ENCODE measurements around the gene CDH1.

CDH1 gene

GRCh38 chr16:68848786-68849185 is 111.7 kb downstream of the CDH1 start:
- H3K4me3 ChIP-seq (ENCODE audit: low read length) = no peak overlapping the region
- no peaks in the 10 kb centered on the region for H3K36me3 ChIP-seq (ENCODE audit: control insufficient read depth, insufficient read depth, low read length)
- no peaks in the 10 kb centered on the region for H3K9me3 ChIP-seq (ENCODE audit: control insufficient read depth, low read length)
- H3K9ac ChIP-seq (ENCODE audit: low read length) = no peak overlapping the region
- no peaks in the 10 kb centered on the region for H3K27me3 ChIP-seq (ENCODE audit: control insufficient read depth, insufficient read depth, low read length)
- H3K4me1 ChIP-seq (ENCODE audit: control insufficient read depth, insufficient read depth, low read length) = peaks cover 5% of the 10 kb centered on the region

- Histone ChIP-seq H3K9me3 (ENCODE audit: control insufficient read depth, low read length) (no peaks in the 10 kb centered on the region), H3K27me3 (ENCODE audit: control insufficient read depth, insufficient read depth, low read length) (no peaks in the 10 kb centered on the region), H3K36me3 (ENCODE audit: control insufficient read depth, insufficient read depth, low read length) (no peaks in the 10 kb centered on the region), H3K9ac (ENCODE audit: low read length) (no peak overlapping the region), H3K4me3 (ENCODE audit: low read length) (no peak overlapping the region), H3K4me1 (ENCODE audit: control insufficient read depth, insufficient read depth, low read length) (no peaks in the 10 kb centered on the region)
Observed at GRCh38 chr16:68850481-68850880, 113.4 kb downstream of the CDH1 start.

GRCh38 chr16:68851601-68852000 is 114.5 kb downstream of the CDH1 start:
- H3K9me3 ChIP-seq (ENCODE audit: control insufficient read depth, low read length) = no peaks in the 10 kb centered on the region
- no peaks in the 10 kb centered on the region for H3K27me3 ChIP-seq (ENCODE audit: control insufficient read depth, insufficient read depth, low read length)
- no peaks in the 10 kb centered on the region for H3K4me1 ChIP-seq (ENCODE audit: control insufficient read depth, insufficient read depth, low read length)
- H3K36me3 ChIP-seq (ENCODE audit: control insufficient read depth, insufficient read depth, low read length) = no peaks in the 10 kb centered on the region
- no peak overlapping the region for H3K4me3 ChIP-seq (ENCODE audit: low read length)
- no peak overlapping the region for H3K9ac ChIP-seq (ENCODE audit: low read length)

GRCh38 chr16:68857479-68857878 is 120.4 kb downstream of the CDH1 start:
- no peaks in the 10 kb centered on the region for H3K4me1 ChIP-seq (ENCODE audit: control insufficient read depth, insufficient read depth, low read length)
- H3K4me3 ChIP-seq (ENCODE audit: low read length) = no peak overlapping the region
- H3K36me3 ChIP-seq (ENCODE audit: control insufficient read depth, insufficient read depth, low read length) = peaks cover 8% of the 10 kb centered on the region
- H3K9me3 ChIP-seq (ENCODE audit: control insufficient read depth, low read length) = no peaks in the 10 kb centered on the region
- no peaks in the 10 kb centered on the region for H3K27me3 ChIP-seq (ENCODE audit: control insufficient read depth, insufficient read depth, low read length)
- H3K9ac ChIP-seq (ENCODE audit: low read length) = no peak overlapping the region

- Histone ChIP-seq H3K4me3 (ENCODE audit: low read length) (no peak overlapping the region), H3K4me1 (ENCODE audit: control insufficient read depth, insufficient read depth, low read length) (no peaks in the 10 kb centered on the region), H3K36me3 (ENCODE audit: control insufficient read depth, insufficient read depth, low read length) (peaks cover 8% of the 10 kb centered on the region), H3K27me3 (ENCODE audit: control insufficient read depth, insufficient read depth, low read length) (no peaks in the 10 kb centered on the region), H3K9ac (ENCODE audit: low read length) (no peak overlapping the region), H3K9me3 (ENCODE audit: control insufficient read depth, low read length) (no peaks in the 10 kb centered on the region)
Observed at GRCh38 chr16:68859828-68860227, 122.7 kb downstream of the CDH1 start.

GRCh38 chr16:68860978-68861892 is 124.1 kb downstream of the CDH1 start:
- H3K36me3 ChIP-seq (ENCODE audit: control insufficient read depth, insufficient read depth, low read length) = peaks cover 8% of the 10 kb centered on the region
- no peak overlapping the region for H3K9ac ChIP-seq (ENCODE audit: low read length)
- H3K4me1 ChIP-seq (ENCODE audit: control insufficient read depth, insufficient read depth, low read length) = no peaks in the 10 kb centered on the region
- no peak overlapping the region for H3K4me3 ChIP-seq (ENCODE audit: low read length)
- no peaks in the 10 kb centered on the region for H3K9me3 ChIP-seq (ENCODE audit: control insufficient read depth, low read length)
- H3K27me3 ChIP-seq (ENCODE audit: control insufficient read depth, insufficient read depth, low read length) = no peaks in the 10 kb centered on the region

- Histone ChIP-seq H3K27me3 (ENCODE audit: control insufficient read depth, insufficient read depth, low read length) (no peaks in the 10 kb centered on the region), H3K9ac (ENCODE audit: low read length) (no peak overlapping the region), H3K9me3 (ENCODE audit: control insufficient read depth, low read length) (no peaks in the 10 kb centered on the region), H3K36me3 (ENCODE audit: control insufficient read depth, insufficient read depth, low read length) (no peaks in the 10 kb centered on the region), H3K4me1 (ENCODE audit: control insufficient read depth, insufficient read depth, low read length) (no peaks in the 10 kb centered on the region), H3K4me3 (ENCODE audit: low read length) (no peak overlapping the region)
Observed at GRCh38 chr16:68866933-68867332, 129.8 kb downstream of the CDH1 start.

- no peaks in the 10 kb centered on the region for H3K27me3 ChIP-seq (ENCODE audit: control insufficient read depth, insufficient read depth, low read length)
- H3K9ac ChIP-seq (ENCODE audit: low read length) = no peak overlapping the region
- H3K9me3 ChIP-seq (ENCODE audit: control insufficient read depth, low read length) = no peaks in the 10 kb centered on the region
- no peaks in the 10 kb centered on the region for H3K4me1 ChIP-seq (ENCODE audit: control insufficient read depth, insufficient read depth, low read length)
- no peaks in the 10 kb centered on the region for H3K36me3 ChIP-seq (ENCODE audit: control insufficient read depth, insufficient read depth, low read length)
- H3K4me3 ChIP-seq (ENCODE audit: low read length) = no peak overlapping the region
Observed at GRCh38 chr16:68869492-68870088, 132.5 kb downstream of the CDH1 start.

- Histone ChIP-seq H3K9ac (ENCODE audit: low read length) (no peak overlapping the region), H3K27me3 (ENCODE audit: control insufficient read depth, insufficient read depth, low read length) (no peaks in the 10 kb centered on the region), H3K4me1 (ENCODE audit: control insufficient read depth, insufficient read depth, low read length) (no peaks in the 10 kb centered on the region), H3K9me3 (ENCODE audit: control insufficient read depth, low read length) (no peaks in the 10 kb centered on the region), H3K4me3 (ENCODE audit: low read length) (no peak overlapping the region), H3K36me3 (ENCODE audit: control insufficient read depth, insufficient read depth, low read length) (no peaks in the 10 kb centered on the region)
Observed at GRCh38 chr16:68873635-68874471, 136.8 kb downstream of the CDH1 start.

GRCh38 chr16:68875871-68876270 is 138.8 kb downstream of the CDH1 start:
- Histone ChIP-seq H3K9ac (ENCODE audit: low read length) (no peak overlapping the region), H3K4me3 (ENCODE audit: low read length) (no peak overlapping the region), H3K27me3 (ENCODE audit: control insufficient read depth, insufficient read depth, low read length) (no peaks in the 10 kb centered on the region), H3K4me1 (ENCODE audit: control insufficient read depth, insufficient read depth, low read length) (no peaks in the 10 kb centered on the region), H3K36me3 (ENCODE audit: control insufficient read depth, insufficient read depth, low read length) (no peaks in the 10 kb centered on the region), H3K9me3 (ENCODE audit: control insufficient read depth, low read length) (no peaks in the 10 kb centered on the region)

- H3K36me3 ChIP-seq (ENCODE audit: control insufficient read depth, insufficient read depth, low read length) = no peaks in the 10 kb centered on the region
- H3K9me3 ChIP-seq (ENCODE audit: control insufficient read depth, low read length) = no peaks in the 10 kb centered on the region
- no peak overlapping the region for H3K9ac ChIP-seq (ENCODE audit: low read length)
- no peaks in the 10 kb centered on the region for H3K27me3 ChIP-seq (ENCODE audit: control insufficient read depth, insufficient read depth, low read length)
- no peak overlapping the region for H3K4me3 ChIP-seq (ENCODE audit: low read length)
- no peaks in the 10 kb centered on the region for H3K4me1 ChIP-seq (ENCODE audit: control insufficient read depth, insufficient read depth, low read length)
Observed at GRCh38 chr16:68883685-68884084, 146.6 kb downstream of the CDH1 start.

GRCh38 chr16:68884401-68884800 is 147.3 kb downstream of the CDH1 start:
- Histone ChIP-seq H3K4me1 (ENCODE audit: control insufficient read depth, insufficient read depth, low read length) (no peaks in the 10 kb centered on the region), H3K4me3 (ENCODE audit: low read length) (no peak overlapping the region), H3K9ac (ENCODE audit: low read length) (no peak overlapping the region), H3K27me3 (ENCODE audit: control insufficient read depth, insufficient read depth, low read length) (no peaks in the 10 kb centered on the region), H3K36me3 (ENCODE audit: control insufficient read depth, insufficient read depth, low read length) (no peaks in the 10 kb centered on the region), H3K9me3 (ENCODE audit: control insufficient read depth, low read length) (no peaks in the 10 kb centered on the region)

All from mucosa of stomach (tissue), 1 donor.